Smooth muscle cell (in vitro differentiated cells): ENCODE measurements around the gene HSPA1B. TPM values are rescaled to one million over a fixed set of nuclear protein-coding genes. Genes with fewer than 3 reads are reported as not detected.
A peak's percentile ranks its signal among the peaks of the same experiment; 100 is the strongest.
"Not testable (repeated sequence)": the region's sequence is repeated elsewhere in the genome, so short reads cannot be mapped to it uniquely, and the experiment has no call there.

Source experiments
- DNase-seq: peaks from one replicate; lab custom pipeline; 2025; ENCODE audit not compliant: unreplicated experiment; lab: John Stamatoyannopoulos, UW
- H2AFZ ChIP-seq: fragments of 200-600 bp; sonication (generic); 2 replicates; pipeline ENCODE4 v1.6.0; 2016; ENCODE audit warnings: antibody characterized with exemption, low read depth, mild to moderate bottlenecking
- H3F3A ChIP-seq: fragments of 200-600 bp; sonication (generic); 2 replicates; pipeline ENCODE4 v1.6.0; 2017; ENCODE audit warnings: antibody characterized with exemption, low read depth
- H3K27ac ChIP-seq: fragments of 200-600 bp; sonication (generic); 2 replicates; pipeline ENCODE4 v1.5.1; 2016; ENCODE audit warnings: low read depth, mild to moderate bottlenecking
- H3K27me3 ChIP-seq: fragments of 200-600 bp; sonication (generic); 2 replicates; pipeline ENCODE4 v1.6.1; 2016; ENCODE audit warnings: low read depth, mild to moderate bottlenecking
- H3K36me3 ChIP-seq: fragments of 200-600 bp; sonication (generic); 2 replicates; pipeline ENCODE4 v1.5.1; 2016; ENCODE audit warnings: low read depth
- H3K4me1 ChIP-seq: fragments of 200-600 bp; sonication (generic); 2 replicates; pipeline ENCODE4 v1.5.1; 2016; ENCODE audit warnings: low read depth
- H3K4me2 ChIP-seq: fragments of 200-600 bp; sonication (generic); 2 replicates; pipeline ENCODE4 v1.6.0; 2016; ENCODE audit warnings: mild to moderate bottlenecking
- H3K4me3 ChIP-seq: fragments of 200-600 bp; sonication (generic); 2 replicates; pipeline ENCODE4 v1.5.1; 2016; ENCODE audit warnings: mild to moderate bottlenecking
- H3K79me2 ChIP-seq: fragments of 200-600 bp; sonication (generic); 2 replicates; pipeline ENCODE4 v1.6.0; 2016; ENCODE audit warnings: low read depth, mild to moderate bottlenecking
- H3K9ac ChIP-seq: fragments of 200-600 bp; sonication (generic); 2 replicates; pipeline ENCODE4 v1.6.0; 2016; ENCODE audit warnings: low read depth
- H3K9me3 ChIP-seq: fragments of 200-600 bp; sonication (generic); replicated peaks from 2 replicates; pipeline ENCODE4 v1.5.1; 2016; ENCODE audit warnings: low read depth
- H4K20me1 ChIP-seq: fragments of 200-600 bp; sonication (generic); 2 replicates; pipeline ENCODE4 v1.6.0; 2016; ENCODE audit warnings: low read depth
- CTCF ChIP-seq: fragments of 200-600 bp; sonication (generic); IDR thresholded peaks from 2 replicates; pipeline ENCODE4 v1.5.1; 2017; ENCODE audit warnings: borderline replicate concordance, mild to moderate bottlenecking, antibody characterized with exemption; ENCODE audit not compliant: insufficient read depth, poor library complexity, severe bottlenecking
- WGBS: methylation state at CpG from one replicate; pipeline ENCODE4 v1.1.7; 2016; ENCODE audit warnings: low lambda C conversion rate; 5-methylcytosine and 5-hydroxymethylcytosine counted together
- polyA plus RNA-seq: library from polyadenylated mRNA; unstranded; fragments of >200 nt; fragmentation: Nextera tagmentation; extraction: Ambion mirVana; gene quantifications from 2 replicates; pipeline ENCODE4 v1.2.1, GENCODE V29; 2016
- total RNA-seq: library from RNA; depleted of rRNA; stranded (reverse); fragments of >200 nt; gene quantifications from 2 replicates; pipeline ENCODE4 v1.2.3, GENCODE V29; 2014

Gene HSPA1B
- total and polyA plus RNA-seq, 2 experiments from 2014 or later = 30.7 to 43.1 TPM

DNA sequence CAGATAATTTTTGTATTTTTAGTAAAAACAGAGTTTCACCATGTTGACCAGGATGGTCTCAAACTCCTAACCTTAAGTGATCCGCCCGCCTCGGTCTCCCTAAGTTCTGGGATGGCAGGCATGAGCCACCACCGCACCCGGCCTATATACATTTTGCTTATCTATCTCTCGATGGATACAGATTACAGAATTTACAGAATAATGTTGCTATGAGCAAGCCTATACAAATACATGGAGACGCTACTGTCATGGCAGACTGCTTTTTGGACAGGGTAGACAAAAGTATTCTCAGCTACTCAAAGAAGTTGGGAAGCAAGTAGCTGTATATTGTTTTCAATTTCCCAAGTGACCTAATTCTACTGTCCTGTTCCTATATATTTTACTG is 14.1 kb upstream of the HSPA1B start:
- H2AFZ ChIP-seq = peak overlapping the region; percentile 69
- no peaks in the 10 kb centered on the region for H3K9me3 ChIP-seq
- H3F3A ChIP-seq = peaks cover 16% of the 10 kb centered on the region
- no peak for DNase-seq
- peaks cover 20% of the 10 kb centered on the region for H3K4me1 ChIP-seq
- peaks cover 4% of the 10 kb centered on the region for H4K20me1 ChIP-seq
- no peaks in the 10 kb centered on the region for H3K27me3 ChIP-seq
- no peak for TF ChIP-seq CTCF
- H3K4me3 ChIP-seq = peak overlapping the region; percentile 69
- H3K79me2 ChIP-seq = peaks cover 10% of the 10 kb centered on the region
- peak overlapping the region; percentile 95 for H3K27ac ChIP-seq
- no peaks in the 10 kb centered on the region for H3K36me3 ChIP-seq
- peak overlapping the region; percentile 7 for H3K9ac ChIP-seq
- H3K4me2 ChIP-seq = peak overlapping the region; percentile 92
- 94% methylated on average over 7 of the region's 7 CpGs for WGBS

- H3K27me3 ChIP-seq = no peaks in the 10 kb centered on the region
- H2AFZ ChIP-seq = peak overlapping the region; percentile 44
- peak overlapping the region; percentile 88 for H3K9ac ChIP-seq
- WGBS = 3% methylated on average over 12 of the region's 13 CpGs
- peaks cover 14% of the 10 kb centered on the region for H3K79me2 ChIP-seq
- H3F3A ChIP-seq = peaks cover 16% of the 10 kb centered on the region
- peak overlapping the region; percentile 92 for H3K4me2 ChIP-seq
- peak overlapping the region; percentile 95 for H3K27ac ChIP-seq
- H3K36me3 ChIP-seq = no peaks in the 10 kb centered on the region
- H3K4me3 ChIP-seq = peak overlapping the region; percentile 69
- peak; percentile 88 for DNase-seq
- peaks cover 20% of the 10 kb centered on the region for H3K4me1 ChIP-seq
- TF ChIP-seq CTCF = no peak
- H4K20me1 ChIP-seq = peaks cover 4% of the 10 kb centered on the region
- H3K9me3 ChIP-seq = no peaks in the 10 kb centered on the region
Observed at GRCh38 chr6:31814677-31815024, 12.9 kb upstream of the HSPA1B start.

GRCh38 chr6:31815025-31815838 is 12.3 kb upstream of the HSPA1B start, which contains the start of the genes HSPA1A and HSPA1L:
TSS of gene HSPA1A (plus strand) at chr6:31815543. CDS start at chr6:31815757, 214 bp downstream.
TSS of gene HSPA1L (minus strand) at chr6:31815283. CDS start at chr6:31811972, 3,311 bp downstream.
- no peaks in the 10 kb centered on the region for H3K9me3 ChIP-seq
- H3K27ac ChIP-seq = peak within 1 kb of the TSS; percentile 95
- DNase-seq = peak; percentile 92
- peaks cover 4% of the 10 kb centered on the region for H4K20me1 ChIP-seq
- peak within 1 kb of the TSS; percentile 92 for H3K4me2 ChIP-seq
- WGBS = under 1% methylated on average over 53 of the region's 56 CpGs
- no peaks in the 10 kb centered on the region for H3K36me3 ChIP-seq
- peak within 1 kb of the TSS; percentile 88 for H3K9ac ChIP-seq
- H3K79me2 ChIP-seq = peaks cover 14% of the 10 kb centered on the region
- peaks cover 22% of the 10 kb centered on the region for H3F3A ChIP-seq
- TF ChIP-seq CTCF = no peak
- peak within 1 kb of the TSS; percentile 69 for H2AFZ ChIP-seq
- peak within 1 kb of the TSS; percentile 69 for H3K4me3 ChIP-seq
- H3K4me1 ChIP-seq = peaks cover 20% of the 10 kb centered on the region
- no peaks in the 10 kb centered on the region for H3K27me3 ChIP-seq

- not testable (repeated sequence) for H4K20me1 ChIP-seq, H2AFZ ChIP-seq, H3K9me3 ChIP-seq, H3K9ac ChIP-seq, H3K27me3 ChIP-seq, H3K36me3 ChIP-seq, DNase-seq, H3K27ac ChIP-seq
- 85% methylated on average over 13 of the region's 37 CpGs for whole genome bisulfite sequencing
- Histone ChIP-seq H3F3A (peaks cover 22% of the 10 kb centered on the region), H3K4me2 (peak overlapping the region; percentile 79), H3K79me2 (peaks cover 14% of the 10 kb centered on the region), H3K4me1 (peaks cover 24% of the 10 kb centered on the region), H3K4me3 (peak overlapping the region; percentile 25)
Observed at GRCh38 chr6:31817133-31817928, 10.2 kb upstream of the HSPA1B start.

DNA sequence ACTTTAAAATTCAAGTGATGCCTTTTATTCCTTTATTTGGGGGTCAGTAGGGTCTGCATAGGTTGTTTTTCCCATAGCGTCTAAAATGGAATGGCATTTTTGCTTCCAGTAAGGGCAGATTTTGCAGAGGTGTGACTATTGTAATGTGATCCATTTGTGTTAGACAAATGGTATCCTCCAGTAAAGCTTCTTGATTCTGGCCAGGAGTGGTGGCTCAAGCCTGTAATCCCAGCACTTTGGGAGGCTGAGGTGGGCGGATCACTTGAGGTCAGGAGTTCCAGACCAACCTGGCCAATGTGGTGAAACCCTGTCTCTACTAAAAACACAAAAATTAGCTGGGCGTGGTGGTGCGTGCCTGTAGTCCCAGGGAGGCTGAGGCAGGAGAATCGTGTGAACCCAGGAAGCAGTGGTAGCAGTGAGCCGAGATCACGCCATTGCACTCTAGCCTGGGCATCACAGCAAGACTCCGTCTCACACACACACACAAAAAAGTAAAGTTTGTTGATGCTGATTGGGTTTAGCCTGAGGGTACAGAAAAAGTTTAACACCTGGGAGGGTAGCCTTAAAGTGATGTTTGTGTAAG is 9.5 kb upstream of the HSPA1B start:
- H3K36me3 ChIP-seq, H3K27me3 ChIP-seq, DNase-seq, H3K9me3 ChIP-seq, H3K27ac ChIP-seq, H4K20me1 ChIP-seq, H2AFZ ChIP-seq, H3K9ac ChIP-seq: not testable (repeated sequence)
- Histone ChIP-seq H3F3A (peaks cover 21% of the 10 kb centered on the region), H3K4me1 (peaks cover 24% of the 10 kb centered on the region), H3K4me2 (peak overlapping the region; percentile 79), H3K79me2 (peaks cover 14% of the 10 kb centered on the region), H3K4me3 (peak overlapping the region; percentile 25)
- 88% methylated on average over 8 of the region's 8 CpGs for WGBS
